COLO829 (cell line): Measurements from ENCODE around the gene MT1M.

Experiments used
- DNase-seq: peaks from one replicate; pipeline ENCODE4 v3.0.0; 2012; ENCODE audit warnings: low spot score

The MT1M gene

GRCh38 chr16:56628486-56629350 lies 3.7 kb upstream of the MT1M start:
- no peak for DNase-seq

- no peak for DNase-seq
Observed at GRCh38 chr16:56629531-56629930, 2.9 kb upstream of the MT1M start.

GRCh38 chr16:56630134-56630533 lies 2.3 kb upstream of the MT1M start:
- DNase-seq, result no peak

- DNase-seq, result no peak
Observed at GRCh38 chr16:56631197-56631596, 1.3 kb upstream of the MT1M start.

- DNase-seq, result no peak
Observed at GRCh38 chr16:56631832-56632155, 665 bp upstream of the MT1M start.

- DNase-seq, result no peak
Observed at GRCh38 chr16:56632848-56633365, 448 bp downstream of the MT1M start.

- DNase-seq, result no peak
Observed at GRCh38 chr16:56633535-56633934, 1.1 kb downstream of the MT1M start.

- DNase-seq, result no peak
Observed at GRCh38 chr16:56634715-56635440, 2.4 kb downstream of the MT1M start.

- DNase-seq, result no peak
Observed at GRCh38 chr16:56635441-56635967, 3.0 kb downstream of the MT1M start.

GRCh38 chr16:56636616-56637413 lies 4.4 kb downstream of the MT1M start:
- no peak for DNase-seq

- DNase-seq, result no peak
Observed at GRCh38 chr16:56637814-56638750, 5.6 kb downstream of the MT1M start, which contains the start of gene MT1A. TSS of gene MT1A (plus strand) at chr16:56638666. CDS start at chr16:56638739, 73 bp downstream.

GRCh38 chr16:56639045-56639444 lies 6.6 kb downstream of the MT1M start:
- no peak for DNase-seq

- DNase-seq, result no peak
Observed at GRCh38 chr16:56640076-56640475, 7.6 kb downstream of the MT1M start.

GRCh38 chr16:56641166-56641565 lies 8.7 kb downstream of the MT1M start:
- no peak for DNase-seq

- DNase-seq, result peak; percentile 1
Observed at GRCh38 chr16:56643080-56643778, 10.8 kb downstream of the MT1M start.

- no peak for DNase-seq
Observed at GRCh38 chr16:56643833-56644232, 11.4 kb downstream of the MT1M start.

- no peak for DNase-seq
Observed at GRCh38 chr16:56645311-56645710, 12.9 kb downstream of the MT1M start.

GRCh38 chr16:56645838-56646237 lies 13.4 kb downstream of the MT1M start:
- no peak for DNase-seq

- no peak for DNase-seq
Observed at GRCh38 chr16:56647641-56648431, 15.4 kb downstream of the MT1M start.
